ENCODE measurements around the gene MYO18A.

Gene MYO18A

DNA sequence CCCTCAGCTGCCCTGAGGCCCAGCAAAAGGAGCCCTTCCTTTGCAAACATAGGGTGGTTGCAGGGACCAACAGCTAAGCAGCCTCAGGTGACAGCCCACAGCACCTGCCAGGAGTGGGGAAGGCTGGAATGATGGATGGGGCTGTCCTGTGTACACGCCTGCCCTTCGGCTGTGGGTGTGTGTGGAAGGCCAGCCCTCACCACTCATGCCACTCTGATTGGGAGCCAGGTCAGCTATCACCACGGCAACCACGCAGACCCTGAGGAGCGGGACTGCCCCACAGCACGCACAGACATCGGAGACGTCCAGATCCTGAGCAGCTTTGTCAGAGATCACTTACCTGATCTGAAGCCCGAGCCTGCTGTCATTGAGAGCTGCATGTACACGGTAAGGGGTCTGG is 125.4 kb downstream of the MYO18A start:
- DNase-seq = no peak
- no peak for ATAC-seq

DNA sequence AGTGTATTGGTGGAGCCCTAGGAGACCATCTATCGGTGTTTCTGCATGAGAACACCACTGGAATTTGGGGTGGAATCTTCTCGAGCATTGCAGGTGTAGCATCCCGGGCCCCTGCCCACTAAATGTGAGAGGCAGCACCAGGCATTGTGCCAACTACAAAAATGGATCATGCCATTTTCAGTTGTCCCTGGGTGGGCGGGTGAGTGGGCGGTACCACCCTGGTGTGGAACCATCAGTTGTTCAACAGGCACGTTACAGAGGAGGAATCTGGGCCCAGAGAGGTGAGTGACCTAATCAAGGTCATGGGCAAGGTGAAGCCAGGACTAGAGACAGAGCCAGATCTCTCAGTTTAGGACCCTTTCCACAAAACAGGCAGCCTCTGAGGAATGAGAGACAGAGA is 128.5 kb downstream of the MYO18A start:
- DNase-seq = no peak
- no peak for ATAC-seq

DNA sequence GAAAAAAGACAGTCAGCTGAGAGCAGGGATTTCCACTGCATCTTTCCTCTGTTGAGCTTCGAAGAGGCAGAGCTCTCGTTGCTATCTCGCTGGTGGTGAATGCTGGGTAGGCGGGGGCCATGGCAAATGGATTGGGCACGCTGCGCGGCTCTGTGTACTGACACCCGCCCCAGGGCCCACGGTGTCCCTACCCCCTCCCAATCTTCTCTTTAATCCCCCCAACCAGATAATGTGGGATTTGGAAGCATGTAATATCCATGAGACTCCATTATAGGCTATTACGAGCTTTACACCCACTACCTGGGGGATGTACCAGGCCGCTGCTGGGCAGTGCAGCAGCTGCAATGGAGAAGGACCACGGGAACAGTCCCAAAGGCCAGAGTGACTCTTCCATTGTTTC is 129.0 kb downstream of the MYO18A start:
- ATAC-seq (no peak), DNase-seq (no peak)

- ATAC-seq = no peak
- DNase-seq = no peak
Observed at GRCh38 chr17:29050176-29050575, 130.0 kb downstream of the MYO18A start.

GRCh38 chr17:29049541-29050145 is 130.6 kb downstream of the MYO18A start:
- DNase-seq (no peak), ATAC-seq (no peak)

GRCh38 chr17:29048440-29049368 is 131.5 kb downstream of the MYO18A start:
- ATAC-seq = peak; percentile 6

GRCh38 chr17:29046473-29046839 is 133.7 kb downstream of the MYO18A start:
- DNase-seq (no peak), ATAC-seq (no peak)

More at GRCh38 chr17:29048440-29049368, 131.5 kb downstream of the MYO18A start:
- DNase-seq = no peak

GRCh38 chr17:29045734-29046472 is 134.3 kb downstream of the MYO18A start:
- ATAC-seq = no peak
- no peak for DNase-seq

- DNase-seq (no peak), ATAC-seq (no peak)
Observed at GRCh38 chr17:29045026-29045425, 135.2 kb downstream of the MYO18A start.

GRCh38 chr17:29043539-29044145 is 136.6 kb downstream of the MYO18A start:
- DNase-seq (no peak), ATAC-seq (no peak)

- ATAC-seq (peak; percentile 26), DNase-seq (peak; percentile 12)
Observed at GRCh38 chr17:29042679-29043538, 137.3 kb downstream of the MYO18A start, which contains the start of gene PIPOX. PIPOX (plus strand) TSS chr17:29043141; CDS start chr17:29043226, 85 bp downstream.

DNA sequence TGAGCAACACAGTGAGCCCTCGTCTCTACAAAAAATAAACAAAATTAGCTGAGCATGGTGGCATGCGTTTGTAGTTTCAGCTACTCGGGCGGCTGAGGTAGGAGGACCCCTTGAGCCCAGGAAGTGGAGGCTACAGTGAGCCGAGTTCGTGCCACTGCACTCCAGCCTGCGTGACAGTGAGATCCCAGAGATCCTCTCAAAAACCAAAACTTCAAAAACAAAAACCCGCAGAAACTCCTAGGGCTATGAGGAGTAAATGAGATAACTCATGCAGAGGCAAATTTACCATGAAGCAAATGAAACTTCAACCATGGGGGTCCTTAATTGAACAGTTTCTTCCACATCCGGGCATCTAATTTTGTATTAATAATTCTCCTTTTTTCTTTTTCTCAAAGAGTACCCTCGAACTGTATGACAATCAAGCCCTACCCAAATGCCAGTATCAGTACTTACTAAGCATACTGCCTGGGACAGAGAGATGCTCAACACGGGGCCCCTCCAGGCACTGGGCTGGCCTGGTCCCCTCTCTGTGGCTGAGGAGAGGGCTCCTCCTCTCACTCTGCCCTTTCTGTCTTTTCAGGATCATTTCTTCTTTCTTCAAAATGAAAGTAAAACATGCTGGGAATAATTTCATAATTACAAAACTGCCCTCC is 138.0 kb downstream of the MYO18A start:
- DNase-seq = no peak
- peak; percentile 14 for ATAC-seq

GRCh38 chr17:29041571-29041970 is 138.6 kb downstream of the MYO18A start:
- DNase-seq (no peak), ATAC-seq (no peak)

DNA sequence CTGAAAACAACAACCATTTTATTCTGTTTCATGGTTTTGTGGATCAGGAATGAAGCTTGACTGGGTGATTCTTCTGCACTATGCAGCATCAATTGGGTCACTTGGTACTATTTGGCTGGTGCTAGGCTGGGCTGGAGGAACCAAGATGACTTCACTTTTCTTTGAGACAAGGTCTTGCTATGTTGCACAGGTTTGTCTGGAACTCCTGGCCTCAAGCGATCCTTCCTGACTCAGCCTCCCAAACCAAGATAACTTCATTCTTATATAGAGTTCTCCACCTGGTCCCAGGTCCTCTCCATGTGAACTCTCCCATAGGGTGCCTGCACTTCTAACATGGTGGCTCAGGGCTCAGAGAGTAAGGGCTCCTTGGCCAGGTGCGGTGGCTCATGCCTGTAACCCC is 139.1 kb downstream of the MYO18A start:
- ATAC-seq (no peak), DNase-seq (no peak)

DNA sequence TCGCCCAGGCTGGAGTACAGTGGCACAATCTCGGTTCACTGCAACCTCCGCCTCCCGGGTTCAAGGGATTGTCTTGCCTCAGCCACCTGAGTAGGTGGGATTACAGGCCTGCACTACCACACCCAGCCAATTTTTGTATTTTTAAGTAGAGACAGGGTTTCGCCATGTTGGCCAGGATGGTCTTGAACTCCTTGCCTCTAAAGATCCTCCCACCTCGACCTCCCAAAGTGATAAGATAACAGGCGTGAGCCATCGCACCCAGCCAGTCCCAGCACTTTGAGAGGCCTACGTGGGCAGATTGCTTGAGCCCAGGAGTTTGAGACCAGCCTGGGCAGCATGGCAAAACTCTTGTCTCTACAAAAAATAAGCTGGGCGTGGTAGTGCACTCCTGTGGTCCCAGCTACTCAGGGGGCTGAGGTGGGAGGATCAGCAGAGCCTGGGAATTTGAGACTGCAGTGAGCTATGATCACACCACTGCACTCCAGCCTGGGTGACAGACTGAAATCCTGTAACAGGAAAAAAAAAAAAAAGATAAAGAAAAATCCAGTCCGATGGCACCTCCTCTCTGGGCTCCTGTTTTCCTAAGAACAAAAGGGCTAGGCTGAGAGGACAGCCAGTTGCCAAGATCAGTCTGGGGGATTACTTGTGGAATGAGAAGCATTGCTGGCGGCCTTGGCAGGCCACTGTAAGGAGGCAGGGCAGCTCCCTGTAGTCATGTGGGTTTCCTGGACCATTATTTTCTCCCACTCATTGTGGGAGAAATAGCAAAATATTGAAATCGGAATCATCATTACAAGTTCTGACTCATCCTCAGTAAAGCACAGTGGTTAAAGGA is 140.2 kb downstream of the MYO18A start:
- ATAC-seq (no peak), DNase-seq (no peak)

- no peak for DNase-seq
- ATAC-seq = no peak
Observed at GRCh38 chr17:29038085-29038795, 142.0 kb downstream of the MYO18A start.

GRCh38 chr17:29037739-29038084 is 142.5 kb downstream of the MYO18A start:
- DNase-seq (no peak), ATAC-seq (no peak)

- ATAC-seq = no peak
- DNase-seq = no peak
Observed at GRCh38 chr17:29036584-29036983, 143.6 kb downstream of the MYO18A start.

DNA sequence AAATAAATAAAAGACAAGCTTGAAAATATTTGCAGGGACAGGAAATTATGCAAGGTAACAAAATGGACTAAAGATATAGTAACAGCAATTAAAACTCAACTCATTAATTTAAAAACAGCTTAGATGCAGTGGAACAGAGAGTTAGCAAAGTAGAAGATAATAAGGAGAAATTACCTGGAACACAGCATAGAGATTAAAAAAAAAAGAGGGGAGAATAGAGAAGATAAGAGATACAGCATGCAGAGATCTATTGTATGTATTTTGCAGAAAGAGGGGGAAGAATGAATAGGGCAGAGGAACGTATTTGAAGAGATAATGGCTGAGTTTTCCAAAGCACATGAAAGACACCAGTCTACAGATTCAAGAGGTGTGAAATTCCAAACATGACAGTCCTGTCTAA is 145.7 kb downstream of the MYO18A start:
- no peak for ATAC-seq
- DNase-seq = no peak

DNA sequence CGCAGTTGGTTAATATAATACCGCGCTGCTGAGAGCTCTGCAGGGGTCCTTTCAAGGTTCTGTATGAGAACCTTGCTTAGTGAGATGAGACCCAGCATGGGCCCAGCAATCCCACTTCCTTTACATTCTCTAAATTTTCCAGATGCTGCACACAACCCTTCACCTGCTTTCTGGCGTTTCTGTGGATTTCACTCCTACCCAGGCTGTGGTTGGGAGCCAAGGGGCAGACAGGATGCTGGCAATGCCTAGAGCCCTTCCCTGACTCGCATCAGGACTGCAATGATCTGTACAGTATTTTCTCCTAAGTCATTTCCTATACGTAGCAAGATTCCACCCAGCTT is 147.4 kb downstream of the MYO18A start:
- ATAC-seq = no peak

More for the DNA sequence above, 147.4 kb downstream of the MYO18A start:
- no peak for DNase-seq

Measured in stimulated activated naive CD8-positive, alpha-beta T cell treated with anti-CD3 and anti-CD28 coated beads, Interleukin-15, Interleukin-2, amounts not matched to agents 100 U/mL and 50 U/mL, for 24 hours (primary cell).